ENCODE results near the gene PPP2R3B. TPM values are rescaled to one million over a fixed set of nuclear protein-coding genes. Genes with fewer than 3 reads are reported as not detected.

The PPP2R3B gene
- total RNA-seq, 1 experiment from 2014 or later: 19.1 TPM

GRCh38 chrX:400258-400657 lies 13.6 kb upstream of the PPP2R3B start (continued):
- TF ChIP-seq, protein P1, sequence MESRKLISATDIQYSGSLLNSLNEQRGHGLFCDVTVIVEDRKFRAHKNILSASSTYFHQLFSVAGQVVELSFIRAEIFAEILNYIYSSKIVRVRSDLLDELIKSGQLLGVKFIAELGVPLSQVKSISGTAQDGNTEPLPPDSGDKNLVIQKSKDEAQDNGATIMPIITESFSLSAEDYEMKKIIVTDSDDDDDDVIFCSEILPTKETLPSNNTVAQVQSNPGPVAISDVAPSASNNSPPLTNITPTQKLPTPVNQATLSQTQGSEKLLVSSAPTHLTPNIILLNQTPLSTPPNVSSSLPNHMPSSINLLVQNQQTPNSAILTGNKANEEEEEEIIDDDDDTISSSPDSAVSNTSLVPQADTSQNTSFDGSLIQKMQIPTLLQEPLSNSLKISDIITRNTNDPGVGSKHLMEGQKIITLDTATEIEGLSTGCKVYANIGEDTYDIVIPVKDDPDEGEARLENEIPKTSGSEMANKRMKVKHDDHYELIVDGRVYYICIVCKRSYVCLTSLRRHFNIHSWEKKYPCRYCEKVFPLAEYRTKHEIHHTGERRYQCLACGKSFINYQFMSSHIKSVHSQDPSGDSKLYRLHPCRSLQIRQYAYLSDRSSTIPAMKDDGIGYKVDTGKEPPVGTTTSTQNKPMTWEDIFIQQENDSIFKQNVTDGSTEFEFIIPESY (IDR thresholded peaks at IDR 0.05; ENCODE audit: extremely low read depth, insufficient replicate concordance, low read length): no peak

GRCh38 chrX:397575-397974 lies 10.9 kb upstream of the PPP2R3B start:
- POLR2A ChIA-PET: no interaction called here
- no peak for DNase-seq (ENCODE audit: low read depth, low spot score)
- CTCF ChIA-PET: no interaction called here
- Histone ChIP-seq H3K9me3 (ENCODE audit: control insufficient read depth in 1 of 2, insufficient read depth in 1 of 2, low read depth in 1 of 2, low read length in 2 of 2) (no peaks in the 10 kb centered on the region), H3K4me2 (ENCODE audit: low read length) (no peak overlapping the region), H3K9ac (ENCODE audit: low read length) (no peak overlapping the region), H3K4me1 (ENCODE audit: control insufficient read depth in 1 of 2, insufficient read depth in 2 of 2, low read length in 2 of 2) (no peaks in the 10 kb centered on the region), H4K20me1 (ENCODE audit: insufficient read depth) (no peaks in the 10 kb centered on the region), H3K4me3 (replicated peaks in 1 of 2; ENCODE audit: low read depth in 1 of 2, low read length in 2 of 2) (no peak overlapping the region), H2AFZ (ENCODE audit: low read depth, low read length, poor library complexity, severe bottlenecking) (no peak overlapping the region), H3K36me3 (ENCODE audit: control insufficient read depth in 1 of 2, insufficient read depth in 2 of 2, low read length in 2 of 2) (no peaks in the 10 kb centered on the region), H3K79me2 (ENCODE audit: insufficient read depth, low read length) (no peaks in the 10 kb centered on the region), H3K27me3 (ENCODE audit: insufficient read depth, low read length) (no peaks in the 10 kb centered on the region), H3K27ac (ENCODE audit: low read depth, low read length) (no peak overlapping the region), H3K9me2 (ENCODE audit: insufficient read depth) (no peaks in the 10 kb centered on the region)
- intact Hi-C loops (cut with micrococcal nuclease): no loop called here
- BruUV-seq (replicated peaks): no TSS peak
- TF ChIP-seq SP1 (IDR thresholded peaks at IDR 0.05; ENCODE audit: low read depth) (no peak), MAX (IDR thresholded peaks at IDR 0.05) (no peak), CBX3 (IDR thresholded peaks at IDR 0.05; ENCODE audit: low read depth) (no peak), FOSL1 (IDR thresholded peaks at IDR 0.05; ENCODE audit: low read depth) (no peak), TCF7L2 (IDR thresholded peaks at IDR 0.05; ENCODE audit: borderline replicate concordance, extremely low read depth, insufficient read depth, insufficient read length) (no peak)
- TF ChIP-seq, protein P2, sequence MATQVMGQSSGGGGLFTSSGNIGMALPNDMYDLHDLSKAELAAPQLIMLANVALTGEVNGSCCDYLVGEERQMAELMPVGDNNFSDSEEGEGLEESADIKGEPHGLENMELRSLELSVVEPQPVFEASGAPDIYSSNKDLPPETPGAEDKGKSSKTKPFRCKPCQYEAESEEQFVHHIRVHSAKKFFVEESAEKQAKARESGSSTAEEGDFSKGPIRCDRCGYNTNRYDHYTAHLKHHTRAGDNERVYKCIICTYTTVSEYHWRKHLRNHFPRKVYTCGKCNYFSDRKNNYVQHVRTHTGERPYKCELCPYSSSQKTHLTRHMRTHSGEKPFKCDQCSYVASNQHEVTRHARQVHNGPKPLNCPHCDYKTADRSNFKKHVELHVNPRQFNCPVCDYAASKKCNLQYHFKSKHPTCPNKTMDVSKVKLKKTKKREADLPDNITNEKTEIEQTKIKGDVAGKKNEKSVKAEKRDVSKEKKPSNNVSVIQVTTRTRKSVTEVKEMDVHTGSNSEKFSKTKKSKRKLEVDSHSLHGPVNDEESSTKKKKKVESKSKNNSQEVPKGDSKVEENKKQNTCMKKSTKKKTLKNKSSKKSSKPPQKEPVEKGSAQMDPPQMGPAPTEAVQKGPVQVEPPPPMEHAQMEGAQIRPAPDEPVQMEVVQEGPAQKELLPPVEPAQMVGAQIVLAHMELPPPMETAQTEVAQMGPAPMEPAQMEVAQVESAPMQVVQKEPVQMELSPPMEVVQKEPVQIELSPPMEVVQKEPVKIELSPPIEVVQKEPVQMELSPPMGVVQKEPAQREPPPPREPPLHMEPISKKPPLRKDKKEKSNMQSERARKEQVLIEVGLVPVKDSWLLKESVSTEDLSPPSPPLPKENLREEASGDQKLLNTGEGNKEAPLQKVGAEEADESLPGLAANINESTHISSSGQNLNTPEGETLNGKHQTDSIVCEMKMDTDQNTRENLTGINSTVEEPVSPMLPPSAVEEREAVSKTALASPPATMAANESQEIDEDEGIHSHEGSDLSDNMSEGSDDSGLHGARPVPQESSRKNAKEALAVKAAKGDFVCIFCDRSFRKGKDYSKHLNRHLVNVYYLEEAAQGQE (IDR thresholded peaks at IDR 0.05; ENCODE audit: low read depth): no peak
- RAD21 ChIA-PET (ENCODE audit: low non-redundant PET in 1 of 2, low total read pairs in 2 of 2, uncharacterized antibody in 2 of 2, unreplicated experiment in 2 of 2): no interaction called here
- no peak for ATAC-seq

Data from HCT116 (cell line).